ENCODE data around the gene KLHL4. TPM values are rescaled to one million over a fixed set of nuclear protein-coding genes. Genes with fewer than 3 reads are reported as not detected.

The KLHL4 gene
- total and polyA plus RNA-seq, 10 of the 15 experiments (the other 5 are each of a cell fraction or from before 2014, with no cell fraction given): 0.03 TPM; not detected in 8

DNA sequence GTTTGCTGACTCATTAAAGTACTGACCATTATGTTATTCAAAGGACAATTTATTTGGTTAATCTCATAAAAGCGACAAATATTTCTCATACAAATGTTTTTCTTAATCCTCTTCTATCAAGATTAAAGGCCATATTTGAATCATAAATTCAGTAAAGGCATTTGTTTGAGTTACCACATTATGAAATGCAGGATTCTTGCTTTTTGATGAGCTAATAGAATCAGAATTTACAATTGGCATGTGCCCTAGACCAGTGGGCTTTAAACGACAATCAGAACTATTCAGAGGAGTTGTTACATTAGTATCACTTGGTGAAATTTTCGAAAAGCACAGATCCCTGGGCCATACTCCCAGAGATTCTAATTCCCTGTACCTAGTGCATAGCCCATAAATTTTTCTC lies 55.3 kb downstream of the KLHL4 start:
- ChIA-PET CTCF (interaction anchor here (1.3 kb wide), 1 partner anchor 11 kb away, joined by 4 read pairs; no protein-coding TSS in a partner anchor), RAD21 (ENCODE audit: unreplicated experiment) (no interaction called here), POLR2A (no interaction called here), SMC1A (ENCODE audit: uncharacterized antibody, unreplicated experiment) (no interaction called here)
- intact Hi-C loops (cut with micrococcal nuclease; ENCODE audit: unreplicated experiment) (no loop called here), in situ Hi-C loops (cut with MboI) (no loop called here)
- no TSS peak for BruUV-seq (replicated peaks)
- no peak overlapping the region for H3K9ac ChIP-seq (ENCODE audit: control insufficient read depth, insufficient read depth, low read length)
- no peak overlapping the region for H3K4me3 ChIP-seq
- no peak overlapping the region for H2AFZ ChIP-seq (ENCODE audit: control insufficient read depth, low read depth, low read length)
- H3K27me3 ChIP-seq (replicated peaks in 1 of 2; ENCODE audit: control insufficient read depth in 2 of 2, insufficient read depth in 2 of 2, low read length in 1 of 2): no peaks in the 10 kb centered on the region
- no peaks in the 10 kb centered on the region for H3K79me2 ChIP-seq (ENCODE audit: control insufficient read depth, insufficient read depth, low read length)
- FAIRE-seq (no peak), DNase-seq (ENCODE audit: low read depth, low spot score) (no peak), ATAC-seq (no peak)
- H3K4me2 ChIP-seq (ENCODE audit: control insufficient read depth, insufficient read depth): no peak overlapping the region
- H3K9me3 ChIP-seq (replicated peaks; ENCODE audit: control insufficient read depth, insufficient read depth, low read length): no peaks in the 10 kb centered on the region
- TF ChIP-seq JUND (IDR thresholded peaks at IDR 0.05; ENCODE audit: low read depth, low read length) (no peak), SIX5 (IDR thresholded peaks at IDR 0.05; ENCODE audit: low read depth, low read length, severe bottlenecking) (no peak), SRF (IDR thresholded peaks at IDR 0.05; ENCODE audit: low read depth in 2 of 2, low read length in 2 of 2) (no peak), MYC (IDR thresholded peaks at IDR 0.05; ENCODE audit: insufficient read depth, insufficient read length, insufficient replicate concordance, low read length, severe bottlenecking) (no peak), MAX (IDR thresholded peaks at IDR 0.05; ENCODE audit: low read depth, low read length) (no peak), SMAD5 (IDR thresholded peaks at IDR 0.05; ENCODE audit: low read depth) (no peak), SREBF1 (IDR thresholded peaks at IDR 0.05; ENCODE audit: low read length) (no peak), SREBF2 (IDR thresholded peaks at IDR 0.05; ENCODE audit: low read length) (no peak), NFXL1 (IDR thresholded peaks at IDR 0.05; ENCODE audit: borderline replicate concordance) (no peak), IRF4 (IDR thresholded peaks at IDR 0.05; ENCODE audit: low read depth, low read length) (no peak), KAT2A (conservative IDR thresholded peaks at IDR 0.05; ENCODE audit: control insufficient read depth, low read depth, low read length) (no peak), IKZF1 (conservative IDR thresholded peaks at IDR 0.05) (no peak), FOXM1 (IDR thresholded peaks at IDR 0.05; ENCODE audit: low read depth, low read length) (no peak), TAF1 (IDR thresholded peaks at IDR 0.05; ENCODE audit: borderline replicate concordance, low read depth, low read length) (no peak), POU2F2 (IDR thresholded peaks at IDR 0.05; ENCODE audit: borderline replicate concordance, low read depth, low read length) (no peak), BACH1 (IDR thresholded peaks at IDR 0.05; ENCODE audit: borderline replicate concordance) (no peak), USF2 (IDR thresholded peaks at IDR 0.05; ENCODE audit: borderline replicate concordance, low read depth, low read length) (no peak)
- TF ChIP-seq, protein P1, sequence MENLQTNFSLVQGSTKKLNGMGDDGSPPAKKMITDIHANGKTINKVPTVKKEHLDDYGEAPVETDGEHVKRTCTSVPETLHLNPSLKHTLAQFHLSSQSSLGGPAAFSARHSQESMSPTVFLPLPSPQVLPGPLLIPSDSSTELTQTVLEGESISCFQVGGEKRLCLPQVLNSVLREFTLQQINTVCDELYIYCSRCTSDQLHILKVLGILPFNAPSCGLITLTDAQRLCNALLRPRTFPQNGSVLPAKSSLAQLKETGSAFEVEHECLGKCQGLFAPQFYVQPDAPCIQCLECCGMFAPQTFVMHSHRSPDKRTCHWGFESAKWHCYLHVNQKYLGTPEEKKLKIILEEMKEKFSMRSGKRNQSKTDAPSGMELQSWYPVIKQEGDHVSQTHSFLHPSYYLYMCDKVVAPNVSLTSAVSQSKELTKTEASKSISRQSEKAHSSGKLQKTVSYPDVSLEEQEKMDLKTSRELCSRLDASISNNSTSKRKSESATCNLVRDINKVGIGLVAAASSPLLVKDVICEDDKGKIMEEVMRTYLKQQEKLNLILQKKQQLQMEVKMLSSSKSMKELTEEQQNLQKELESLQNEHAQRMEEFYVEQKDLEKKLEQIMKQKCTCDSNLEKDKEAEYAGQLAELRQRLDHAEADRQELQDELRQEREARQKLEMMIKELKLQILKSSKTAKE (IDR thresholded peaks at IDR 0.05; ENCODE audit: low read depth, poor library complexity, severe bottlenecking): no peak
- TF ChIP-seq, protein P2, sequence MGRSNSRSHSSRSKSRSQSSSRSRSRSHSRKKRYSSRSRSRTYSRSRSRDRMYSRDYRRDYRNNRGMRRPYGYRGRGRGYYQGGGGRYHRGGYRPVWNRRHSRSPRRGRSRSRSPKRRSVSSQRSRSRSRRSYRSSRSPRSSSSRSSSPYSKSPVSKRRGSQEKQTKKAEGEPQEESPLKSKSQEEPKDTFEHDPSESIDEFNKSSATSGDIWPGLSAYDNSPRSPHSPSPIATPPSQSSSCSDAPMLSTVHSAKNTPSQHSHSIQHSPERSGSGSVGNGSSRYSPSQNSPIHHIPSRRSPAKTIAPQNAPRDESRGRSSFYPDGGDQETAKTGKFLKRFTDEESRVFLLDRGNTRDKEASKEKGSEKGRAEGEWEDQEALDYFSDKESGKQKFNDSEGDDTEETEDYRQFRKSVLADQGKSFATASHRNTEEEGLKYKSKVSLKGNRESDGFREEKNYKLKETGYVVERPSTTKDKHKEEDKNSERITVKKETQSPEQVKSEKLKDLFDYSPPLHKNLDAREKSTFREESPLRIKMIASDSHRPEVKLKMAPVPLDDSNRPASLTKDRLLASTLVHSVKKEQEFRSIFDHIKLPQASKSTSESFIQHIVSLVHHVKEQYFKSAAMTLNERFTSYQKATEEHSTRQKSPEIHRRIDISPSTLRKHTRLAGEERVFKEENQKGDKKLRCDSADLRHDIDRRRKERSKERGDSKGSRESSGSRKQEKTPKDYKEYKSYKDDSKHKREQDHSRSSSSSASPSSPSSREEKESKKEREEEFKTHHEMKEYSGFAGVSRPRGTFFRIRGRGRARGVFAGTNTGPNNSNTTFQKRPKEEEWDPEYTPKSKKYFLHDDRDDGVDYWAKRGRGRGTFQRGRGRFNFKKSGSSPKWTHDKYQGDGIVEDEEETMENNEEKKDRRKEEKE (IDR thresholded peaks at IDR 0.05): no peak
- 31% methylated on average over 3 of the region's 3 CpGs for WGBS (ENCODE audit: insufficient coverage, insufficient replicate concordance, low lambda C conversion rate, missing lambda C conversion rate)
- no peaks in the 10 kb centered on the region for H3K36me3 ChIP-seq (ENCODE audit: control insufficient read depth in 2 of 2, insufficient read depth in 2 of 2, low read length in 1 of 2)
- no peaks in the 10 kb centered on the region for H3K4me1 ChIP-seq (ENCODE audit: control insufficient read depth, insufficient read depth, low read length)
- H4K20me1 ChIP-seq (ENCODE audit: control insufficient read depth, insufficient read depth): no peaks in the 10 kb centered on the region
- no peak overlapping the region for H3K27ac ChIP-seq (ENCODE audit: control insufficient read depth, insufficient read depth)
